ENCODE data around the gene COLEC11.

Gene COLEC11

DNA sequence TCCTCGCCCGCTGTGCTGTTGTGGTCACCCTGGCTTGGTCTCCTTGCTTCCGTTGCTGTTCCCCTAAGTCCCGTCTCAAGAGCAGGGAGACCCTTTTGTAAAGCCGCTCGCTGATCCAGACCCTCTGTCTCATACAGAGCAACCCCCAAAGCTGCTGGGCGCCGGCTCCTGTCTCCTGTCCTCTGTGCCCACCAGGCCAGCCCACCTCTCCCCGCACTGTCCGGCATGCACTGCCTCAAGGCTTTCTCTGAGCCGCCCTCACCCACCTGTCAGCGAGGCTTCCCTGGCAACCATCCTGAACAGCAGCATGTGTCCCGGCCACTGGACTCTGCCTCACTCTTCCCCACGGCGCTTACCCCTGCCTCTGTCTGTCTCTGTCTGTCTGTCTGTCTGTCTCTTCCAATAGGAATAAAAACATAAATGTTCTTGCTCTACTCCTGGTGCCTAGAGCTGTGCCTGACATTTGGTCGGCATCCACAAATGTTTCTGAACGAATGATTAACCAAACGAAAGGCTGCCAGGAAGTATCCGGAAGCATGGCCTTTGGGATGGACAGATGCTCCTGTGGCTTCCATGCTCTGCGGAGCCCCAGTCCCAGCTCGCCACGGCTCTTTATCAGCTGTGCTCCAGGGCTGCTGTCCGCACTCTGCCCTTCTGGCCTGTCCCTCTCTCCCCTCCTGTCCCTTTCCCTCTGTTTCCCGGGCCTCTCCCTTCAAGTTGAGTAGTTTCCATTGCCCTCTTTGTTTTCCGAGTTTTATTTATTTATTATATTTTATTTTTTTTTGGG, 7.8 kb downstream of the COLEC11 start:
- no peak for TF ChIP-seq ZNF311 (tag by site-specific recombination; IDR thresholded peaks at IDR 0.05; ENCODE audit: borderline replicate concordance)
- no peak for TF ChIP-seq ZNF626 (tag by site-specific recombination; IDR thresholded peaks at IDR 0.05)
- TF ChIP-seq ZNF530 (tag by site-specific recombination; IDR thresholded peaks at IDR 0.05; ENCODE audit: low read depth): no peak
- no peak for TF ChIP-seq ZNF48 (tag by site-specific recombination; IDR thresholded peaks at IDR 0.05)
- TF ChIP-seq ZNF785 (tag by site-specific recombination; IDR thresholded peaks at IDR 0.05): no peak
- TF ChIP-seq, protein P1, sequence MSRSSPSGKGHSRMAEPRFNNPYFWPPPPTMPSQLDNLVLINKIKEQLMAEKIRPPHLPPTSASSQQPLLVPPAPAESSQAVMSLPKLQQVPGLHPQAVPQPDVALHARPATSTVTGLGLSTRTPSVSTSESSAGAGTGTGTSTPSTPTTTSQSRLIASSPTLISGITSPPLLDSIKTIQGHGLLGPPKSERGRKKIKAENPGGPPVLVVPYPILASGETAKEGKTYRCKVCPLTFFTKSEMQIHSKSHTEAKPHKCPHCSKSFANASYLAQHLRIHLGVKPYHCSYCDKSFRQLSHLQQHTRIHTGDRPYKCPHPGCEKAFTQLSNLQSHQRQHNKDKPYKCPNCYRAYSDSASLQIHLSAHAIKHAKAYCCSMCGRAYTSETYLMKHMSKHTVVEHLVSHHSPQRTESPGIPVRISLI (tag by site-specific recombination; IDR thresholded peaks at IDR 0.05): no peak
- TF ChIP-seq FEZF1 (tag by site-specific recombination; IDR thresholded peaks at IDR 0.05): no peak
- no peak for TF ChIP-seq SCRT1 (tag by site-specific recombination; IDR thresholded peaks at IDR 0.05; ENCODE audit: borderline replicate concordance)
- no peak for TF ChIP-seq ZNF354C (tag by site-specific recombination; IDR thresholded peaks at IDR 0.05; ENCODE audit: borderline replicate concordance, low read depth)
- no peak for TF ChIP-seq ZNF549 (tag by site-specific recombination; IDR thresholded peaks at IDR 0.05)
- TF ChIP-seq ZNF148 (tag by site-specific recombination; IDR thresholded peaks at IDR 0.05; ENCODE audit: borderline replicate concordance): no peak
- TF ChIP-seq, protein P2, sequence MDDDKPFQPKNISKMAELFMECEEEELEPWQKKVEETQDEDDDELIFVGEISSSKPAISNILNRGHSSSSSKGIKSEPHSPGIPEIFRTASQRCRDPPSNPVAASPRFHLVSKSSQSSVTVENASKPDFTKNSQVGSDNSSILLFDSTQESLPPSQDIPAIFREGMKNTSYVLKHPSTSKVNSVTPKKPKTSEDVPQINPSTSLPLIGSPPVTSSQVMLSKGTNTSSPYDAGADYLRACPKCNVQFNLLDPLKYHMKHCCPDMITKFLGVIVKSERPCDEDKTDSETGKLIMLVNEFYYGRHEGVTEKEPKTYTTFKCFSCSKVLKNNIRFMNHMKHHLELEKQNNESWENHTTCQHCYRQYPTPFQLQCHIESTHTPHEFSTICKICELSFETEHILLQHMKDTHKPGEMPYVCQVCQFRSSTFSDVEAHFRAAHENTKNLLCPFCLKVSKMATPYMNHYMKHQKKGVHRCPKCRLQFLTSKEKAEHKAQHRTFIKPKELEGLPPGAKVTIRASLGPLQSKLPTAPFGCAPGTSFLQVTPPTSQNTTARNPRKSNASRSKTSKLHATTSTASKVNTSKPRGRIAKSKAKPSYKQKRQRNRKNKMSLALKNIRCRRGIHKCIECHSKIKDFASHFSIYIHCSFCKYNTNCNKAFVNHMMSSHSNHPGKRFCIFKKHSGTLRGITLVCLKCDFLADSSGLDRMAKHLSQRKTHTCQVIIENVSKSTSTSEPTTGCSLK (tag by site-specific recombination; IDR thresholded peaks at IDR 0.05): no peak
- CTCF ChIA-PET: no interaction called here
- POLR2A ChIA-PET: no interaction called here
- no peaks in the 10 kb centered on the region for H3K4me1 ChIP-seq (ENCODE audit: control insufficient read depth, insufficient read depth, low read length)
- no peak overlapping the region for H3K27ac ChIP-seq (ENCODE audit: extremely low read depth, low read depth, low read length)
- H3K4me3 ChIP-seq (ENCODE audit: low read depth, low read length): no peak overlapping the region
- H3K9me3 ChIP-seq (ENCODE audit: control insufficient read depth, insufficient read depth, low read depth, low read length): no peaks in the 10 kb centered on the region
- H3K36me3 ChIP-seq (ENCODE audit: control insufficient read depth in 2 of 2, insufficient read depth in 1 of 2, low read length in 2 of 2): no peaks in the 10 kb centered on the region

GRCh38 chr2:3603536-3604206, 8.8 kb downstream of the COLEC11 start:
- POLR2A ChIA-PET: no interaction called here
- H3K4me1 ChIP-seq (ENCODE audit: control insufficient read depth, insufficient read depth, low read length): no peaks in the 10 kb centered on the region
- no peaks in the 10 kb centered on the region for H3K36me3 ChIP-seq (ENCODE audit: control insufficient read depth in 2 of 2, insufficient read depth in 1 of 2, low read length in 2 of 2)
- H3K4me3 ChIP-seq (ENCODE audit: low read depth, low read length): no peak overlapping the region
- no peak overlapping the region for H3K27ac ChIP-seq (ENCODE audit: extremely low read depth, low read depth, low read length)
- CTCF ChIA-PET: no interaction called here
- H3K9me3 ChIP-seq (ENCODE audit: control insufficient read depth, insufficient read depth, low read depth, low read length): no peaks in the 10 kb centered on the region
- TF ChIP-seq BCL11B (tag by site-specific recombination; IDR thresholded peaks at IDR 0.05; ENCODE audit: low read depth) (no peak), ZNF626 (tag by site-specific recombination; IDR thresholded peaks at IDR 0.05) (no peak), ZNF473 (tag by site-specific recombination; IDR thresholded peaks at IDR 0.05) (no peak), ZNF510 (tag by site-specific recombination; IDR thresholded peaks at IDR 0.05; ENCODE audit: insufficient replicate concordance) (no peak), ZNF792 (tag by site-specific recombination; IDR thresholded peaks at IDR 0.05) (no peak), ZNF843 (tag by site-specific recombination; IDR thresholded peaks at IDR 0.05) (no peak), ZBTB21 (tag by site-specific recombination; IDR thresholded peaks at IDR 0.05) (no peak)
- TF ChIP-seq, protein P3, sequence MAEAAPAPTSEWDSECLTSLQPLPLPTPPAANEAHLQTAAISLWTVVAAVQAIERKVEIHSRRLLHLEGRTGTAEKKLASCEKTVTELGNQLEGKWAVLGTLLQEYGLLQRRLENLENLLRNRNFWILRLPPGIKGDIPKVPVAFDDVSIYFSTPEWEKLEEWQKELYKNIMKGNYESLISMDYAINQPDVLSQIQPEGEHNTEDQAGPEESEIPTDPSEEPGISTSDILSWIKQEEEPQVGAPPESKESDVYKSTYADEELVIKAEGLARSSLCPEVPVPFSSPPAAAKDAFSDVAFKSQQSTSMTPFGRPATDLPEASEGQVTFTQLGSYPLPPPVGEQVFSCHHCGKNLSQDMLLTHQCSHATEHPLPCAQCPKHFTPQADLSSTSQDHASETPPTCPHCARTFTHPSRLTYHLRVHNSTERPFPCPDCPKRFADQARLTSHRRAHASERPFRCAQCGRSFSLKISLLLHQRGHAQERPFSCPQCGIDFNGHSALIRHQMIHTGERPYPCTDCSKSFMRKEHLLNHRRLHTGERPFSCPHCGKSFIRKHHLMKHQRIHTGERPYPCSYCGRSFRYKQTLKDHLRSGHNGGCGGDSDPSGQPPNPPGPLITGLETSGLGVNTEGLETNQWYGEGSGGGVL (tag by site-specific recombination; IDR thresholded peaks at IDR 0.05): no peak
- TF ChIP-seq, protein P4, sequence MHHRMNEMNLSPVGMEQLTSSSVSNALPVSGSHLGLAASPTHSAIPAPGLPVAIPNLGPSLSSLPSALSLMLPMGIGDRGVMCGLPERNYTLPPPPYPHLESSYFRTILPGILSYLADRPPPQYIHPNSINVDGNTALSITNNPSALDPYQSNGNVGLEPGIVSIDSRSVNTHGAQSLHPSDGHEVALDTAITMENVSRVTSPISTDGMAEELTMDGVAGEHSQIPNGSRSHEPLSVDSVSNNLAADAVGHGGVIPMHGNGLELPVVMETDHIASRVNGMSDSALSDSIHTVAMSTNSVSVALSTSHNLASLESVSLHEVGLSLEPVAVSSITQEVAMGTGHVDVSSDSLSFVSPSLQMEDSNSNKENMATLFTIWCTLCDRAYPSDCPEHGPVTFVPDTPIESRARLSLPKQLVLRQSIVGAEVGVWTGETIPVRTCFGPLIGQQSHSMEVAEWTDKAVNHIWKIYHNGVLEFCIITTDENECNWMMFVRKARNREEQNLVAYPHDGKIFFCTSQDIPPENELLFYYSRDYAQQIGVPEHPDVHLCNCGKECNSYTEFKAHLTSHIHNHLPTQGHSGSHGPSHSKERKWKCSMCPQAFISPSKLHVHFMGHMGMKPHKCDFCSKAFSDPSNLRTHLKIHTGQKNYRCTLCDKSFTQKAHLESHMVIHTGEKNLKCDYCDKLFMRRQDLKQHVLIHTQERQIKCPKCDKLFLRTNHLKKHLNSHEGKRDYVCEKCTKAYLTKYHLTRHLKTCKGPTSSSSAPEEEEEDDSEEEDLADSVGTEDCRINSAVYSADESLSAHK (tag by site-specific recombination; IDR thresholded peaks at IDR 0.05): no peak

All from HEK293 (cell line).